ENCODE results near the gene MAP2K4. TPM values are rescaled to one million over a fixed set of nuclear protein-coding genes. Genes with fewer than 3 reads are reported as not detected.

The MAP2K4 gene
- total and polyA plus RNA-seq, 2 experiments from 2014 or later: 24.5 to 34.5 TPM

GRCh38 chr17:12077773-12078172 is 57.1 kb downstream of the MAP2K4 start:
- Histone ChIP-seq H3K4me3 (no peak overlapping the region), H2AFZ (no peak overlapping the region), H3K27me3 (replicated peaks; ENCODE audit: insufficient read depth) (no peaks in the 10 kb centered on the region), H3K9ac (no peak overlapping the region), H3K4me2 (ENCODE audit: unreplicated experiment) (no peak overlapping the region), H3K27ac (no peak overlapping the region), H3K79me2 (ENCODE audit: insufficient read depth) (peaks cover 65% of the 10 kb centered on the region), H3K4me1 (ENCODE audit: insufficient read depth) (peaks cover 12% of the 10 kb centered on the region), H3K9me3 (ENCODE audit: low read depth) (no peaks in the 10 kb centered on the region), H3K9me2 (ENCODE audit: insufficient read depth) (no peaks in the 10 kb centered on the region), H4K20me1 (ENCODE audit: insufficient read depth) (no peaks in the 10 kb centered on the region), H3F3A (ENCODE audit: insufficient read depth) (peaks cover 9% of the 10 kb centered on the region; the same call in 1 of the 2 replicates), H3K36me3 (ENCODE audit: low read depth) (no peaks in the 10 kb centered on the region; the same call in 1 of the 2 replicates)
- DNase-seq: no peak
- WGBS, 2 experiments (ENCODE audit: low coverage in 1 of 2, low lambda C conversion rate in 2 of 2, missing lambda C conversion rate in 2 of 2): 97% methylated on average over 2 of the region's 2 CpGs
- no peak for TF ChIP-seq EZH2phosphoT487 (IDR thresholded peaks at IDR 0.05; ENCODE audit: insufficient read depth, low read depth)
- TF ChIP-seq EZH2 (IDR thresholded peaks at IDR 0.05; ENCODE audit: insufficient read depth, poor library complexity, severe bottlenecking): no peak
- in situ Hi-C loops (cut with MboI): no loop called here

GRCh38 chr17:12078791-12079190 is 58.1 kb downstream of the MAP2K4 start:
- in situ Hi-C loops (cut with MboI): no loop called here
- Histone ChIP-seq H3K79me2 (ENCODE audit: insufficient read depth) (peaks cover 58% of the 10 kb centered on the region), H3K9ac (no peak overlapping the region), H3K27ac (peak overlapping the region; percentile 13; the same call in 1 of the 2 replicates), H3K4me3 (no peak overlapping the region), H3K9me3 (ENCODE audit: low read depth) (no peaks in the 10 kb centered on the region), H2AFZ (no peak overlapping the region), H3K27me3 (replicated peaks; ENCODE audit: insufficient read depth) (no peaks in the 10 kb centered on the region), H3K9me2 (ENCODE audit: insufficient read depth) (no peaks in the 10 kb centered on the region), H3K36me3 (ENCODE audit: low read depth) (no peaks in the 10 kb centered on the region; the same call in 1 of the 2 replicates), H3K4me1 (ENCODE audit: insufficient read depth) (peaks cover 12% of the 10 kb centered on the region), H3K4me2 (ENCODE audit: unreplicated experiment) (peak overlapping the region; percentile 18), H3F3A (ENCODE audit: insufficient read depth) (peaks cover 9% of the 10 kb centered on the region; the same call in 1 of the 2 replicates), H4K20me1 (ENCODE audit: insufficient read depth) (no peaks in the 10 kb centered on the region)
- no peak for TF ChIP-seq EZH2 (IDR thresholded peaks at IDR 0.05; ENCODE audit: insufficient read depth, poor library complexity, severe bottlenecking)
- TF ChIP-seq EZH2phosphoT487 (IDR thresholded peaks at IDR 0.05; ENCODE audit: insufficient read depth, low read depth): no peak
- DNase-seq: peak; percentile 71
- WGBS, 2 experiments (ENCODE audit: low coverage in 1 of 2, low lambda C conversion rate in 2 of 2, missing lambda C conversion rate in 2 of 2): 18 to 36% methylated on average over 2 of the region's 2 CpGs

GRCh38 chr17:12081720-12082119 is 61.0 kb downstream of the MAP2K4 start:
- peaks cover 9% of the 10 kb centered on the region; the same call in 1 of the 2 replicates for H3F3A ChIP-seq (ENCODE audit: insufficient read depth)
- in situ Hi-C loops (cut with MboI): no loop called here
- no peaks in the 10 kb centered on the region for H3K27me3 ChIP-seq (replicated peaks; ENCODE audit: insufficient read depth)
- peaks cover 65% of the 10 kb centered on the region for H3K79me2 ChIP-seq (ENCODE audit: insufficient read depth)
- no peaks in the 10 kb centered on the region for H3K9me2 ChIP-seq (ENCODE audit: insufficient read depth)
- no peak overlapping the region for H3K4me3 ChIP-seq
- H4K20me1 ChIP-seq (ENCODE audit: insufficient read depth): no peaks in the 10 kb centered on the region
- H3K4me2 ChIP-seq (ENCODE audit: unreplicated experiment): no peak overlapping the region
- no peak for DNase-seq
- 95 to 98% methylated on average over 8 of the region's 8 CpGs for WGBS, 2 experiments (ENCODE audit: low coverage in 1 of 2, low lambda C conversion rate in 2 of 2, missing lambda C conversion rate in 2 of 2)
- H2AFZ ChIP-seq: no peak overlapping the region
- H3K27ac ChIP-seq: no peak overlapping the region
- peaks cover 12% of the 10 kb centered on the region for H3K4me1 ChIP-seq (ENCODE audit: insufficient read depth)
- H3K36me3 ChIP-seq (ENCODE audit: low read depth): no peaks in the 10 kb centered on the region; the same call in 1 of the 2 replicates
- TF ChIP-seq EZH2phosphoT487 (IDR thresholded peaks at IDR 0.05; ENCODE audit: insufficient read depth, low read depth) (no peak), EZH2 (IDR thresholded peaks at IDR 0.05; ENCODE audit: insufficient read depth, poor library complexity, severe bottlenecking) (no peak)
- no peaks in the 10 kb centered on the region for H3K9me3 ChIP-seq (ENCODE audit: low read depth)
- no peak overlapping the region for H3K9ac ChIP-seq

GRCh38 chr17:12085076-12085949 is 64.6 kb downstream of the MAP2K4 start:
- peaks cover 65% of the 10 kb centered on the region for H3K79me2 ChIP-seq (ENCODE audit: insufficient read depth)
- WGBS, 2 experiments (ENCODE audit: low coverage in 1 of 2, low lambda C conversion rate in 2 of 2, missing lambda C conversion rate in 2 of 2): 97 to 100% methylated on average over 4 of the region's 4 CpGs
- in situ Hi-C loops (cut with MboI): no loop called here

More at GRCh38 chr17:12085076-12085949, 64.6 kb downstream of the MAP2K4 start:
- H3F3A ChIP-seq (ENCODE audit: insufficient read depth): no peaks in the 10 kb centered on the region
- no peaks in the 10 kb centered on the region for H3K9me2 ChIP-seq (ENCODE audit: insufficient read depth)
- H4K20me1 ChIP-seq (ENCODE audit: insufficient read depth): no peaks in the 10 kb centered on the region
- no peak overlapping the region for H3K9ac ChIP-seq
- H3K9me3 ChIP-seq (ENCODE audit: low read depth): no peaks in the 10 kb centered on the region
- H3K4me3 ChIP-seq: no peak overlapping the region
- DNase-seq: no peak
- H3K27me3 ChIP-seq (replicated peaks; ENCODE audit: insufficient read depth): no peaks in the 10 kb centered on the region
- H2AFZ ChIP-seq: no peak overlapping the region
- no peak for TF ChIP-seq EZH2 (IDR thresholded peaks at IDR 0.05; ENCODE audit: insufficient read depth, poor library complexity, severe bottlenecking)
- TF ChIP-seq EZH2phosphoT487 (IDR thresholded peaks at IDR 0.05; ENCODE audit: insufficient read depth, low read depth): no peak
- H3K36me3 ChIP-seq (ENCODE audit: low read depth): no peaks in the 10 kb centered on the region
- H3K4me2 ChIP-seq (ENCODE audit: unreplicated experiment): no peak overlapping the region
- H3K4me1 ChIP-seq (ENCODE audit: insufficient read depth): peaks cover 11% of the 10 kb centered on the region
- H3K27ac ChIP-seq: no peak overlapping the region
